ENCODE data around the gene BTBD2. TPM values are rescaled to one million over a fixed set of nuclear protein-coding genes. Genes with fewer than 3 reads are reported as not detected.

Gene BTBD2
- total RNA-seq, 1 donor: 46.6 TPM

DNA sequence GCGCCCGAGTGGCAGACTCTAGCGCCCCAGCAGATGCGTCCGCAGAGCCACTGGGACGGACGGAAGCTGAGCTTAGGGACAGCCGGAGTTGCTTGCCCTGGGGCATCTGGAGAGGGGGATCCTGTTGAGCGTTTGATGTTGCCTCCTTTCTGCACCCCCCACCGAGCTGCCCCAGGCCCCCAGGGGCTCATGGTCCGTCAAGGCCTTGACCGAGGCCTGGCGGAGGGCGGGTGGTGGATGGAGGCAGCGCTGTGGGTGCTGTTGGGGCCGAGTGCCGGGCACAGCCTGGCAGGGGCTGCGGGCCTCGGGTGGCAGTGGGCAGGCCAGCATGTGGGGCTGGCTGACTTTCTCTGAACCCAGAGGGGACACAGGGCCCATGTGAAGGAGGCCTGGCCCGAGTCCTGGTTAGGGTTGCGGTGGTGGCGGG is 71.8 kb downstream of the BTBD2 start:
- no peak for TF ChIP-seq CTCF (IDR thresholded peaks at IDR 0.05; ENCODE audit: insufficient read depth, low read depth, low read length)
- H3K4me3 ChIP-seq (ENCODE audit: low read depth, low read length): no peak overlapping the region
- DNase-seq (ENCODE audit: low read depth): no peak

- no peak for TF ChIP-seq CTCF (IDR thresholded peaks at IDR 0.05; ENCODE audit: insufficient read depth, low read depth, low read length)
- peak overlapping the region; percentile 84 for H3K4me3 ChIP-seq (ENCODE audit: low read depth, low read length)
- no peak for DNase-seq (ENCODE audit: low read depth)
Measured at GRCh38 chr19:1942934-1943555, 72.5 kb downstream of the BTBD2 start.

DNA sequence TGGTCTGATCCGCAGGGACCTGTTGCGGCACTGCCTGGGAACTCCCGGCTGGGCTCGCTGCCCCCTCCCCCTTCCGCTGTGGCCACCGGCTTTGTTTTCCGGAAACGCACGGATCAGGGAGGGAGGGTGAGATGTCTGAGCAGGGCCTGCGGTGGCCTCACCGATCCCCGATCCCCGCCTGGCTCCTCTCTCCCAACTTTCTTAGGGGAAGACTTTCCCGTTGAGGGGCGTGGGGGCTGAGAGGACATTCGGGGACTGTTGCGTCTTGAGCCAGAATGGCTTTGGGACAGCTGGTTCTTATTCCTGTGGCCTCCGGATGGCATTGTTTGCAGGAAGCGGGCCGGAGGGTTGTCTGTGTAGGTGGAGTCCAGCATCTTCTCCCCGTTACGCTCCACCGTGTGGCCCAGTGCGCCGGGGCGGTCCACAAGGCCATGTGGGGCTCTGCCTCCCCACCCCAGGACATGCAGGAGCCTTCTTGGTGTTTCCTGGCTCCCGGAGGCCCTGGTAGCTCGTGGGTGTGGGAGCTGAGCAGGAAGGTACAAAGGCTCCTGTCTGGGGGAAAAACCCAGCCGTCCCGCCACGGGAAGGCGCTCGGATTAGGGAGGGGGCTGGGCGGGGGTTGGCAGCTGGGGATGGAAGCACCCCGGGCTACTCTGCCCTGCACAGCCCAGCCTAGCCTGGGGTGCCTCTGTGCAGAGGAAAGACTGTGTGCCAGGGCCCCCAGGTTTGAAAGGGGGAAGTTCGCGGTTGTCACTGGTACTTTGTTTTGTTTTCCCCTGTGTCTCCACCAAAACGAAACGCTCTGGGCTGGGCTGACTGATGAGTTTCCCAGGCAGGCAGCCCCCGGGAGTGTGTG is 73.2 kb downstream of the BTBD2 start:
- peak overlapping the region; percentile 84 for H3K4me3 ChIP-seq (ENCODE audit: low read depth, low read length)
- DNase-seq (ENCODE audit: low read depth): peak; percentile 86
- TF ChIP-seq CTCF (IDR thresholded peaks at IDR 0.05; ENCODE audit: insufficient read depth, low read depth, low read length): no peak

DNA sequence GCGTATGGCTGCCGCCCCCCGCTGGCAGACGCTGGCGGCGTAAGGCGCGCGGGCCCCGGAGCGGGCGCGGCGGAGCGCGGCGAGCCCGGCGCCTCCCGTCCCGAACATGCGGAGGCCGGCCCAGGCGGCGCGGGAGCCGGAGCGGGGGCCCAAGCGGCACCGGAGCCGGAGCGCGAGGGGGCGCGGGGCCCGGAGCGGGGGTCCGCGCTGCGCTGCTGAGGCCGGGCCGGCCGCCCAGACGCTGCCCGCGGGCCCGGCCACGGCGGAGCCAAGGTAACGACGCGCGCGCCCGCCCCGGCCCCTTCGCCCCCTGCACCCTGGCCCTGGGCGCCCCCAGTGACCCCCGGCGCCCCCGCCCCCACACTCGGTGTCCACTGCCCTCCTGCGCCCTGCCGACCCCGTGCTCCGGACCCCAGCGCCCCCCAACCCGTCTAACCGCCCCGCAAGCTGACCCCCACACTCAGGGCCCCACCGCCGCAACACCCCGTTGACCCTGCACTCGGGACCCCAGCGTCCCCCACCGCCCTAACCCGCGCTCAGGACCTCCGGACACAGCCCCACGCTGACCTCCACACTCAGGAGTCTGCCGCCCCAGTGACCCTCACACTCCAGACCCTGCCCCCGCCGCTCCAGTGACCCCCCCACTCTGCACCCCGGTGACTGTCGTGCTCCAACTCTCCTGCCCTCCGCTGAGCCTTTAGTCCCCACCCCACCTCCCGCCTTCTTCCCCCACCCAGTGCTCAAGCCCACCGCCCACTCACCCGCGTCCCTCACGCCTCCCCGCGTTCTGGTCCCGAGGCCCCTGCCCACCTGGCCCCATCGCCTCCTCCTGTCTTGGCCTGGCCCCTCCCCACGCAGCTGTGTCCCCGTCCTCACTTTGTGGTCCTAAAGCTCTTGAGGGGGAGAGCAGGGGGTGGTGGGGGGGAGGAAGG is 74.1 kb downstream of the BTBD2 start, which contains the start of gene CSNK1G2:
CSNK1G2 (plus strand) TSS at position 27 of the 932 bp plus-strand sequence. CDS start 28,601 bp downstream, outside the sequence.
- H3K4me3 ChIP-seq (ENCODE audit: low read depth, low read length): peak within 1 kb of the TSS; percentile 84
- no peak for TF ChIP-seq CTCF (IDR thresholded peaks at IDR 0.05; ENCODE audit: insufficient read depth, low read depth, low read length)
- no peak for DNase-seq (ENCODE audit: low read depth)

DNA sequence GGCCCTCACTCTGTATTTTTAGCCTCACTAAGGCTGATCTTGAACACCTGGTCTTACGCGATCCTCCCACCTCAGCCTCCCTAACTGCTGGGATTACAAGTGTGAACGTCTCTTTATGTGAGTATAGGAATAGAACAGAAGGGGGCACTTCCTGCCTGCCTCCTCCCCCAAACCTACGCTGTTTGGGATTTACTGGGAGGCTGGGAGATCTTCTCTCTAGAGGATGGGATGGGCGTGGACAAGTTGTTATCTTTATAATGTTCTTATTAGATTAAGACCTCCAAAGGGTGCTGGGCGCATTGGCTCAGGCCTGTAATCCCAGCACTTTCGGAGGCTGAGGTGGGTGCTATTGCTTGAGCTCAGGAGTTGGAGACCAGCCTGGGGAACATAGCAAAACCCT is 77.4 kb downstream of the BTBD2 start:
- no peak for TF ChIP-seq CTCF (IDR thresholded peaks at IDR 0.05; ENCODE audit: insufficient read depth, low read depth, low read length)
- H3K4me3 ChIP-seq (ENCODE audit: low read depth, low read length): no peak overlapping the region
- DNase-seq (ENCODE audit: low read depth): peak; percentile 78

GRCh38 chr19:1936916-1937610 is 78.5 kb downstream of the BTBD2 start:
- H3K4me3 ChIP-seq (ENCODE audit: low read depth, low read length): no peak overlapping the region
- DNase-seq (ENCODE audit: low read depth): no peak
- no peak for TF ChIP-seq CTCF (IDR thresholded peaks at IDR 0.05; ENCODE audit: insufficient read depth, low read depth, low read length)
